LNCAP (cell line): Measurements from ENCODE around the gene ATOSB.

Experiments
- TF ChIP-seq, protein P1 (sequence below): fragments of 450-650 bp; IDR thresholded peaks from 2 replicates; pipeline ENCODE4 v1.5.1; 2017; ENCODE audit warnings: mild to moderate bottlenecking

ATOSB gene

GRCh38 chr9:35060548-35061207 lies 55.0 kb downstream of the ATOSB start:
- TF ChIP-seq, protein P1, sequence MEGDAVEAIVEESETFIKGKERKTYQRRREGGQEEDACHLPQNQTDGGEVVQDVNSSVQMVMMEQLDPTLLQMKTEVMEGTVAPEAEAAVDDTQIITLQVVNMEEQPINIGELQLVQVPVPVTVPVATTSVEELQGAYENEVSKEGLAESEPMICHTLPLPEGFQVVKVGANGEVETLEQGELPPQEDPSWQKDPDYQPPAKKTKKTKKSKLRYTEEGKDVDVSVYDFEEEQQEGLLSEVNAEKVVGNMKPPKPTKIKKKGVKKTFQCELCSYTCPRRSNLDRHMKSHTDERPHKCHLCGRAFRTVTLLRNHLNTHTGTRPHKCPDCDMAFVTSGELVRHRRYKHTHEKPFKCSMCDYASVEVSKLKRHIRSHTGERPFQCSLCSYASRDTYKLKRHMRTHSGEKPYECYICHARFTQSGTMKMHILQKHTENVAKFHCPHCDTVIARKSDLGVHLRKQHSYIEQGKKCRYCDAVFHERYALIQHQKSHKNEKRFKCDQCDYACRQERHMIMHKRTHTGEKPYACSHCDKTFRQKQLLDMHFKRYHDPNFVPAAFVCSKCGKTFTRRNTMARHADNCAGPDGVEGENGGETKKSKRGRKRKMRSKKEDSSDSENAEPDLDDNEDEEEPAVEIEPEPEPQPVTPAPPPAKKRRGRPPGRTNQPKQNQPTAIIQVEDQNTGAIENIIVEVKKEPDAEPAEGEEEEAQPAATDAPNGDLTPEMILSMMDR, result no peak

DNA sequence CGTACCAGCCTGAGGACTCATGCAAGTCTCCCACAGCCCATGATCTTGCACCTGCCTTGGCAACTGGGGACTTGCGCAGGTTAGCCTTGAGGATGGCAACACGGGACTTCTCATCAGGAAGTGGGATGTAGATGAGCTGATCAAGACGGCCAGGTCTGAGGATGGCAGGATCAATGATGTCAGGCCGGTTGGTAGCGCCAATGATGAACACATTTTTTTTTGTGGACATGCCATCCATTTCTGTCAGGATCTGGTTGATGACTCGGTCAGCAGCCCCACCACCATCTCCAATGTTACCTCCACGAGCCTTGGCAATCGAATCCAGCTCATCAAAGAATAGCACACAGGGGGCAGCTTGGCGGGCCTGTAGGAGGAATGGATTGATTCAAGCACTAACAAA lies 56.2 kb downstream of the ATOSB start:
- TF ChIP-seq, protein P1, result no peak

DNA sequence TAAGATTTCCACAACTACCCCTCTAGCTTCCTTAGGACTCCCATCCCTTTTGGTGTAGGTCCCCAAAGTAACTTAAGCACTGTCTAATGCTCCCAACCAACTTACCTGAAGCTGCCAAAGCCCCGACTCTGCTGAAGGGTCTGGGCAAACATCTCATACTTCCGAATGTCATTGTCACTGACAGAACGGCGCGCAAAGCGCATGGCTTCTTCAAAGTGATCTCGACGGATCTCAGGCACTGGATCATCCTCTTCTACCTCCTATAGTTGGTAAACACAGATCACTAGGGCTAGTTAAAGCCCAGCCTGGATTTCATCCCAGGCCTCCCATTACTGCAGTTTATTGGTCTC lies 58.4 kb downstream of the ATOSB start:
- TF ChIP-seq, protein P1, result no peak

- TF ChIP-seq, protein P1, result no peak
Observed at GRCh38 chr9:35056571-35057270, 58.9 kb downstream of the ATOSB start.

DNA sequence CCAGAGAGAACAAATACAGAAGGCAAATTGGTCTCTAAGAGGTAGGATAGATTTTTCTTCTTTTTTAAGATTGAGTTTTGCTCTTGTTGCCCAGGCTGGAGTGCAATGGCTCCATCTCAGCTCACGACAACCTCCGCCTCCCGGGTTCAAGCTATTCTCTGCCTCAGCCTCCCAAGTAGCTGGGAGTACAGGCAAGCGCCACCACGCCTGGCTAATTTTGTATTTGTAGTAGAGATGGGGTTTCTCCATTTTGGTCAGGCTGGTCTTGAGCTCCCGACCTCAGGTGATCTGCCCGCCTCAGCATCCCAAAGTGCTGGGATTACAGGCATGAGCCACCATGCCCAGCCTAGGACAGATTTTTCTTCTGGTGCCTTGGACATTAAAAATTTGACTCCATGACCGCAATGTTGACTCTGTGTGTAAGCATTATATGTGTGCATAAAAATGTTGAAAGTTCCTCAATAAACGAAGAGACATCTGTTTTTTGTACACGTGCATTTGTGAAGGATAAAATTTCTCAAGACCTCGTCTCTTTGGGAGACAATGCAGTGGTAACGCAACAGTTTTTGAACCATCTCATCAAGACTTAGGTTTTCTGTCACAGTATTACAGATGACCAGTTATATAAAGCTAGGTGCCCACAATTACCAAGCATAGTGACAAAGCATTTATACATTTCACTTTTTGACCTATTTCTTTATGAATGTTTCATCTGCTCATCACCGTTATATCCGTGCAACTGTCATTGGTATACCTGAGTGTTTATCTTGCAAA lies 60.6 kb downstream of the ATOSB start:
- TF ChIP-seq, protein P1, result no peak

GRCh38 chr9:35054185-35054835 lies 61.4 kb downstream of the ATOSB start:
- TF ChIP-seq, protein P1, result no peak
